IMR-90 (cell line): ENCODE measurements around the gene TIFAB. TPM values are rescaled to one million over a fixed set of nuclear protein-coding genes. Genes with fewer than 3 reads are reported as not detected.

Experiments
- ATAC-seq: fragments of 200-7000 bp; cut with Tn5 transposase; 2 replicates; pipeline ENCODE4 v1.9.1; 2020; ENCODE audit warnings: low read depth, mild to moderate bottlenecking, moderate library complexity
- BruUV-seq: library from RNA; stranded (reverse); fragments of 400-500 nt; replicated peaks from 2 replicates; lab custom pipeline; 2021; lab: Mats Ljungman, UMichigan
- CTCF ChIA-PET: fragments of 300-600 bp; formaldehyde crosslinking; extraction: SDS; loops from one replicate; lab custom pipeline; 2021; ENCODE audit warnings: antibody characterized with exemption; lab: Yijun Ruan, JAX
- POLR2A ChIA-PET: fragments of 300-600 bp; sonication (Branson Sonifier 250); formaldehyde crosslinking; loops from one replicate; lab custom pipeline; 2022; ENCODE audit warnings: antibody characterized with exemption; ENCODE audit not compliant: unreplicated experiment; lab: Charles Lee
- DNase-seq: peaks from one replicate; pipeline ENCODE4 v3.0.0; 2013
- H2AFZ ChIP-seq: replicated peaks from 2 replicates; pipeline ENCODE3; 2013; ENCODE audit warnings: low read length, mild to moderate bottlenecking; ENCODE audit not compliant: poor library complexity
- H2AK5ac ChIP-seq: 2 replicates; pipeline ENCODE4 v1.6.1; 2013; ENCODE audit warnings: low read depth, low read length, inconsistent platforms
- H2AK9ac ChIP-seq: replicated peaks from 2 replicates; pipeline ENCODE3; 2013; ENCODE audit warnings: mild to moderate bottlenecking, low read depth, low read length, moderate library complexity; ENCODE audit not compliant: poor library complexity
- H2BK120ac ChIP-seq: 2 replicates; pipeline ENCODE4 v1.6.1; 2013; ENCODE audit warnings: low read depth, low read length, inconsistent platforms
- H2BK15ac ChIP-seq: 3 replicates; pipeline ENCODE4 v1.6.1; 2013; ENCODE audit warnings: low read depth, low read length, inconsistent platforms
- H2BK20ac ChIP-seq: 2 replicates; pipeline ENCODE4 v1.6.1; 2013; ENCODE audit warnings: low read depth, mild to moderate bottlenecking, inconsistent platforms, low read length, moderate library complexity
- H2BK5ac ChIP-seq: 2 replicates; pipeline ENCODE4 v1.6.1; 2013; ENCODE audit warnings: mild to moderate bottlenecking, low read depth, low read length, inconsistent platforms; ENCODE audit not compliant: poor library complexity, severe bottlenecking
- H3K14ac ChIP-seq: replicated peaks from 2 replicates; pipeline ENCODE4 v1.6.1; 2013; ENCODE audit warnings: low read depth, low read length, inconsistent platforms
- H3K18ac ChIP-seq: 2 replicates; pipeline ENCODE4 v1.6.1; 2013; ENCODE audit warnings: low read depth, low read length, control low read depth
- H3K23ac ChIP-seq: 2 replicates; pipeline ENCODE4 v1.6.1; 2013; ENCODE audit warnings: low read depth, low read length, inconsistent platforms
- H3K27ac ChIP-seq: 2 replicates; pipeline ENCODE4 v1.5.1; 2013; ENCODE audit warnings: mild to moderate bottlenecking, control low read depth, low read length; ENCODE audit not compliant: insufficient read depth
- H3K27me3 ChIP-seq: 2 replicates; pipeline ENCODE4 v1.6.1; 2013; ENCODE audit warnings: low read length; ENCODE audit not compliant: control insufficient read depth, insufficient read depth
- H3K36me3 ChIP-seq: 2 replicates; pipeline ENCODE4 v1.6.1; 2013; ENCODE audit warnings: low read length, mixed read lengths; ENCODE audit not compliant: control insufficient read depth, insufficient read depth
- H3K4ac ChIP-seq: 2 replicates; pipeline ENCODE4 v1.6.1; 2013; ENCODE audit warnings: low read depth, low read length, inconsistent platforms
- H3K4me1 ChIP-seq: 2 replicates; pipeline ENCODE4 v1.6.1; 2013; ENCODE audit warnings: low read length, mixed read lengths; ENCODE audit not compliant: control insufficient read depth, insufficient read depth
- H3K4me2 ChIP-seq: 2 replicates; pipeline ENCODE4 v1.6.1; 2013; ENCODE audit warnings: low read depth, mild to moderate bottlenecking, control low read depth, low read length, moderate library complexity
- H3K4me3 ChIP-seq: 2 replicates; pipeline ENCODE4 v1.5.1; 2013; ENCODE audit warnings: low read depth, mild to moderate bottlenecking, control low read depth, low read length, moderate library complexity; ENCODE audit not compliant: insufficient read depth
- H3K56ac ChIP-seq: 2 replicates; pipeline ENCODE4 v1.6.1; 2013; ENCODE audit warnings: low read length, inconsistent platforms; ENCODE audit not compliant: insufficient read depth; ENCODE audit errors: extremely low read depth
- H3K79me1 ChIP-seq, 2 experiments: 2 replicates each; pipeline ENCODE4 v1.6.1; 2013; ENCODE audit warnings: low read length in 2 of 2, inconsistent platforms in 1 of 2, low read depth in 1 of 2
- H3K9ac ChIP-seq: 2 replicates; pipeline ENCODE4 v1.6.1; 2013; ENCODE audit warnings: low read depth, low read length, control low read depth
- H3K9me1 ChIP-seq: 2 replicates; pipeline ENCODE4 v1.6.1; 2013; ENCODE audit warnings: low read length, inconsistent platforms; ENCODE audit not compliant: insufficient read depth
- H3K9me3 ChIP-seq: 2 replicates; pipeline ENCODE4 v1.6.1; 2013; ENCODE audit warnings: low read length; ENCODE audit not compliant: control insufficient read depth, insufficient read depth
- H4K20me1 ChIP-seq: 2 replicates; pipeline ENCODE4 v1.6.1; 2013; ENCODE audit warnings: low read length, inconsistent platforms; ENCODE audit not compliant: insufficient read depth
- H4K5ac ChIP-seq: 2 replicates; pipeline ENCODE4 v1.6.1; 2013; ENCODE audit warnings: mild to moderate bottlenecking, low read depth, low read length, control low read depth
- H4K8ac ChIP-seq, 2 experiments: 2 replicates each; pipeline ENCODE4 v1.6.1; 2013; ENCODE audit warnings: low read depth in 2 of 2, low read length in 2 of 2, control low read depth in 1 of 2, inconsistent platforms in 1 of 2
- H4K91ac ChIP-seq: 2 replicates; pipeline ENCODE4 v1.6.1; 2013; ENCODE audit warnings: low read depth, low read length, inconsistent platforms; ENCODE audit not compliant: insufficient read depth
- BHLHE40 ChIP-seq: fragments of 150-350 bp; IDR thresholded peaks from 2 replicates; pipeline ENCODE4 v1.6.1; 2016; ENCODE audit warnings: mild to moderate bottlenecking, low read depth, low read length
- CEBPB ChIP-seq: IDR thresholded peaks from 2 replicates; pipeline ENCODE4 v1.6.1; 2012; ENCODE audit warnings: low read depth, low read length, improper control_type of control experiment
- CHD1 ChIP-seq: IDR thresholded peaks from 2 replicates; pipeline ENCODE4 v1.6.1; 2012; ENCODE audit warnings: low read depth, low read length, improper control_type of control experiment
- FOS ChIP-seq: fragments of 150-350 bp; IDR thresholded peaks from 2 replicates; pipeline ENCODE4 v1.6.1; 2016; ENCODE audit warnings: low read depth, low read length
- MAFK ChIP-seq: IDR thresholded peaks from 2 replicates; pipeline ENCODE4 v1.6.1; 2012; ENCODE audit warnings: low read depth, low read length, improper control_type of control experiment
- MAZ ChIP-seq: IDR thresholded peaks from 2 replicates; pipeline ENCODE4 v1.6.1; 2012; ENCODE audit warnings: low read depth, mild to moderate bottlenecking, low read length, improper control_type of control experiment, moderate library complexity, borderline replicate concordance
- MXI1 ChIP-seq: IDR thresholded peaks from 2 replicates; pipeline ENCODE4 v1.6.1; 2012; ENCODE audit warnings: low read depth, mild to moderate bottlenecking, low read length, moderate library complexity, borderline replicate concordance
- POLR2A ChIP-seq: IDR thresholded peaks from 2 replicates; pipeline ENCODE4 v1.6.1; 2012; ENCODE audit warnings: mild to moderate bottlenecking, low read depth, low read length
- RAD21 ChIP-seq: IDR thresholded peaks from 2 replicates; pipeline ENCODE4 v1.6.1; 2012; ENCODE audit warnings: low read length, improper control_type of control experiment
- RCOR1 ChIP-seq: IDR thresholded peaks from 2 replicates; pipeline ENCODE4 v1.6.1; 2012; ENCODE audit warnings: mild to moderate bottlenecking, low read length, improper control_type of control experiment; ENCODE audit not compliant: insufficient replicate concordance
- RFX5 ChIP-seq: IDR thresholded peaks from 2 replicates; pipeline ENCODE4 v1.8.0; 2012; ENCODE audit warnings: low read depth, mild to moderate bottlenecking, low read length, moderate library complexity
- SMC3 ChIP-seq: fragments of 150-350 bp; IDR thresholded peaks from 2 replicates; pipeline ENCODE4 v1.6.1; 2016; ENCODE audit warnings: low read depth, mild to moderate bottlenecking, antibody characterized with exemption, low read length, moderate library complexity
- WGBS, 2 experiments: methylation state at CpG; one replicate each; pipeline versions ENCODE4 v1.1.5 to v1.1.7; 2013; ENCODE audit warnings: missing lambda C conversion rate in 2 of 2; ENCODE audit not compliant: insufficient read length in 1 of 2; ENCODE audit errors: extremely low coverage in 2 of 2; 5-methylcytosine and 5-hydroxymethylcytosine counted together
- dilution Hi-C: fragments of 300-500 bp; cut with HindIII; formaldehyde crosslinking; loops from one replicate; pipeline ENCODE4 v1.14.3; 2018; ENCODE audit warnings: low sequenced_read_pairs; ENCODE audit not compliant: unreplicated experiment
- in situ Hi-C: fragments of 300-500 bp; cut with MboI; formaldehyde crosslinking; loops from 3 replicates; pipeline ENCODE4 v1.14.3; 2019; ENCODE audit warnings: low sequenced_read_pairs, inconsistent platforms, mixed read lengths
- intact Hi-C: fragments of 100-400 bp; cut with micrococcal nuclease; formaldehyde crosslinking; loops from 2 replicates; pipeline ENCODE4 v1.10.0; 2022
- polyA plus RNA-seq, 3 experiments: library from polyadenylated mRNA; depleted of rRNA; stranded (reverse); fragments of >200 nt; gene quantifications; 2 replicates each; pipeline ENCODE4 v1.2.3, GENCODE V29; 2012; ENCODE audit warnings: low replicate concordance in 1 of 3
- total RNA-seq: library from RNA; depleted of rRNA; stranded (reverse); fragments of >200 nt; gene quantifications from 2 replicates; pipeline ENCODE4 v1.2.3, GENCODE V29; 2012
- TF ChIP-seq, protein P1 (sequence below): fragments of 150-350 bp; IDR thresholded peaks from 2 replicates; pipeline ENCODE4 v1.6.1; 2016; ENCODE audit warnings: low read depth, mild to moderate bottlenecking, low read length, moderate library complexity, borderline replicate concordance
- TF ChIP-seq, protein P2 (sequence below): fragments of 150-350 bp; IDR thresholded peaks from 2 replicates; pipeline ENCODE4 v1.6.1; 2017; ENCODE audit warnings: mild to moderate bottlenecking, antibody characterized with exemption, low read length, low read depth
- TF ChIP-seq, protein P3 (sequence below): conservative IDR thresholded peaks from 2 replicates; pipeline ENCODE4 v1.5.1; 2012; ENCODE audit warnings: mild to moderate bottlenecking, low read depth, low read length, improper control_type of control experiment

TIFAB gene
- total and polyA plus RNA-seq, 2 of the 4 experiments (the other 2 are of a cell fraction) = not detected

DNA sequence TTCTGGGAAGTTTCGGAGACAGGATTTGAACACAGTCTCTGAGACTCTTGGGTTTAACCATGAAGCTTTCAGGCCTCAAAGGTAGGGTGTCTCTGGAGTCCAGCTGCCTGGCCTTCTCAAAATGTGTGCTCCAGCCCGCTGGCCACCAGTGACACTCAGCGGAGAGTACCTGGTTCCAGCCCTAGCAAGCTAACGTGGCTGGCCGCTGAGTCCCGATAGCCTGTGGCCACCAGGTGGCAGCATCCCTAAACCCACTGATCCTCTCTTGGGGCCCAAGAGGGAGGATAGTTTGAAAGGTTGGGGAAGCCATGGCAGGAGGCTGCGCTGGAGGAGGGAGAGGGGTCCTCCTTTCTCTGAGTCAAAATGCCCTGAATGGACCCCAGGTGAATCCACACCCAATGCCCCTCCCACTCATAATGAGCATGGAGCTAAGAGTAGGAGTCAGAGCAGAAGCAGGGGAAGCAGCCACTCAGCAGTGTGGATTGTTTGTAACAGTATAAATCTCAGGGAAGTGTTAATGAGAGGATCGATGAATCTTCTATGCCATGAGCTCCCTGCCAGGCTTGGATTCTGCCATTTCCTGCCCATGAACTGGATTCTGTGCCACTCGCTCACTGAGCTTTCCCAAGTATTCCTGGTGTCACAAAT is 5.4 kb upstream of the TIFAB start:
- H3K4me1 ChIP-seq = peaks cover 12% of the 10 kb centered on the region
- DNase-seq (peak; percentile 36), ATAC-seq (no peak)
- H4K5ac ChIP-seq = no peak overlapping the region
- no peak overlapping the region for H2BK5ac ChIP-seq
- H3K18ac ChIP-seq = no peak overlapping the region
- WGBS, 2 experiments = 60% methylated on average over 2 of the region's 9 CpGs; no CpG with 5 or more reads in 1 of the 2 experiments
- peak overlapping the region; percentile 17 for H2AK9ac ChIP-seq
- no TSS peak for BruUV-seq
- no peak overlapping the region for H2BK20ac ChIP-seq
- no peak overlapping the region for H2BK120ac ChIP-seq
- TF ChIP-seq FOS (no peak), MAZ (no peak), RFX5 (no peak), RAD21 (peak; percentile 31; the same call in 1 of the 2 replicates), BHLHE40 (no peak), CHD1 (no peak), CEBPB (no peak), MAFK (no peak), RCOR1 (no peak), MXI1 (no peak), POLR2A (no peak), SMC3 (peak; percentile 18; the same call in 1 of the 2 replicates)
- TF ChIP-seq, protein P1, sequence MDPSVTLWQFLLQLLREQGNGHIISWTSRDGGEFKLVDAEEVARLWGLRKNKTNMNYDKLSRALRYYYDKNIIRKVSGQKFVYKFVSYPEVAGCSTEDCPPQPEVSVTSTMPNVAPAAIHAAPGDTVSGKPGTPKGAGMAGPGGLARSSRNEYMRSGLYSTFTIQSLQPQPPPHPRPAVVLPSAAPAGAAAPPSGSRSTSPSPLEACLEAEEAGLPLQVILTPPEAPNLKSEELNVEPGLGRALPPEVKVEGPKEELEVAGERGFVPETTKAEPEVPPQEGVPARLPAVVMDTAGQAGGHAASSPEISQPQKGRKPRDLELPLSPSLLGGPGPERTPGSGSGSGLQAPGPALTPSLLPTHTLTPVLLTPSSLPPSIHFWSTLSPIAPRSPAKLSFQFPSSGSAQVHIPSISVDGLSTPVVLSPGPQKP = no peak
- TF ChIP-seq, protein P2, sequence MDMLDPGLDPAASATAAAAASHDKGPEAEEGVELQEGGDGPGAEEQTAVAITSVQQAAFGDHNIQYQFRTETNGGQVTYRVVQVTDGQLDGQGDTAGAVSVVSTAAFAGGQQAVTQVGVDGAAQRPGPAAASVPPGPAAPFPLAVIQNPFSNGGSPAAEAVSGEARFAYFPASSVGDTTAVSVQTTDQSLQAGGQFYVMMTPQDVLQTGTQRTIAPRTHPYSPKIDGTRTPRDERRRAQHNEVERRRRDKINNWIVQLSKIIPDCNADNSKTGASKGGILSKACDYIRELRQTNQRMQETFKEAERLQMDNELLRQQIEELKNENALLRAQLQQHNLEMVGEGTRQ = no peak
- TF ChIP-seq, protein P3, sequence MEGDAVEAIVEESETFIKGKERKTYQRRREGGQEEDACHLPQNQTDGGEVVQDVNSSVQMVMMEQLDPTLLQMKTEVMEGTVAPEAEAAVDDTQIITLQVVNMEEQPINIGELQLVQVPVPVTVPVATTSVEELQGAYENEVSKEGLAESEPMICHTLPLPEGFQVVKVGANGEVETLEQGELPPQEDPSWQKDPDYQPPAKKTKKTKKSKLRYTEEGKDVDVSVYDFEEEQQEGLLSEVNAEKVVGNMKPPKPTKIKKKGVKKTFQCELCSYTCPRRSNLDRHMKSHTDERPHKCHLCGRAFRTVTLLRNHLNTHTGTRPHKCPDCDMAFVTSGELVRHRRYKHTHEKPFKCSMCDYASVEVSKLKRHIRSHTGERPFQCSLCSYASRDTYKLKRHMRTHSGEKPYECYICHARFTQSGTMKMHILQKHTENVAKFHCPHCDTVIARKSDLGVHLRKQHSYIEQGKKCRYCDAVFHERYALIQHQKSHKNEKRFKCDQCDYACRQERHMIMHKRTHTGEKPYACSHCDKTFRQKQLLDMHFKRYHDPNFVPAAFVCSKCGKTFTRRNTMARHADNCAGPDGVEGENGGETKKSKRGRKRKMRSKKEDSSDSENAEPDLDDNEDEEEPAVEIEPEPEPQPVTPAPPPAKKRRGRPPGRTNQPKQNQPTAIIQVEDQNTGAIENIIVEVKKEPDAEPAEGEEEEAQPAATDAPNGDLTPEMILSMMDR = peak; percentile 47
- no peak overlapping the region for H3K4me3 ChIP-seq
- peaks cover 26% of the 10 kb centered on the region for H3K27me3 ChIP-seq
- no peaks in the 10 kb centered on the region for H3K36me3 ChIP-seq
- H2BK15ac ChIP-seq = no peak overlapping the region
- no peaks in the 10 kb centered on the region for H4K20me1 ChIP-seq
- no peak overlapping the region; the same call in 1 of the 2 replicates for H4K91ac ChIP-seq
- H4K8ac ChIP-seq = no peak overlapping the region
- in situ Hi-C loops = no loop called here
- intact Hi-C loops = no loop called here
- H2AFZ ChIP-seq = peak overlapping the region; percentile 27
- H3K27ac ChIP-seq = no peak overlapping the region
- H3K4me2 ChIP-seq = no peak overlapping the region
- H3K9me3 ChIP-seq = no peaks in the 10 kb centered on the region
- dilution Hi-C loops = loop anchor here (25.0 kb wide), 1 partner anchor 105 kb away; no protein-coding TSS in a partner anchor
- no peak overlapping the region for H2AK5ac ChIP-seq
- H3K56ac ChIP-seq = no peak overlapping the region
- H3K4ac ChIP-seq = no peak overlapping the region
- no peak overlapping the region for H3K9ac ChIP-seq
- POLR2A ChIA-PET = no interaction called here
- H3K9me1 ChIP-seq = peaks cover 5% of the 10 kb centered on the region
- no peak overlapping the region for H3K23ac ChIP-seq
- no peaks in the 10 kb centered on the region for H3K79me1 ChIP-seq
- H3K14ac ChIP-seq = no peak overlapping the region
- CTCF ChIA-PET = interaction anchor here (0.6 to 3.0 kb wide), 7 partner anchors 9 to 109 kb away, joined by 3 to 12 read pairs (median 4); no protein-coding TSS in a partner anchor
